Lower leg skin (tissue), 4 donors: ENCODE results near the gene TGFA. TPM values are rescaled to one million over a fixed set of nuclear protein-coding genes. Genes with fewer than 3 reads are reported as not detected.

Source experiments
- DNase-seq, 2 donors: peaks; one replicate each; pipeline ENCODE4 v3.0.0-alpha.2; 2019; ENCODE audit warnings: low spot score in 2 of 2
- H3K4me3 ChIP-seq: fragments of 200-600 bp; sonication (generic); 2 replicates; pipeline ENCODE4 v1.5.1; 2017; ENCODE audit warnings: mild to moderate bottlenecking, low read depth; ENCODE audit not compliant: poor library complexity, severe bottlenecking
- POLR2A ChIP-seq, 2 donors: fragments of 450-650 bp; IDR thresholded peaks; one replicate each; pipeline ENCODE4 v1.6.1; 2016 to 2017; ENCODE audit warnings: antibody characterized with exemption in 2 of 2, mild to moderate bottlenecking in 1 of 2, moderate library complexity in 1 of 2
- WGBS, 2 donors: methylation state at CpG; one replicate each; pipeline ENCODE4 v1.1.5; 2018; 5-methylcytosine and 5-hydroxymethylcytosine counted together
- intact Hi-C: fragments of 100-400 bp; cut with DNase I; formaldehyde crosslinking; loops from one replicate; pipeline ENCODE4 v1.15.0; 2023; ENCODE audit warnings: low total_unique reads
- total RNA-seq, 4 donors: library from RNA; depleted of rRNA; stranded (reverse); fragments of >200 nt; gene quantifications; one replicate each; pipeline ENCODE4 v1.1.0, GENCODE V29; 2016
- TF ChIP-seq, protein P1 (sequence below), 3 donors: fragments of 450-650 bp; IDR thresholded peaks; one replicate each; pipeline ENCODE4 v1.5.1; 2016; ENCODE audit warnings: antibody characterized with exemption in 3 of 3, mild to moderate bottlenecking in 3 of 3, moderate library complexity in 2 of 3

TGFA gene
- total RNA-seq, 4 donors from 2014 or later, result 56.5 to 78.3 (median 65.0) TPM

- DNase-seq, result no peak
- no peak overlapping the region for H3K4me3 ChIP-seq
- no peak for TF ChIP-seq POLR2A (IDR thresholded peaks at IDR 0.05)
- TF ChIP-seq, protein P1, sequence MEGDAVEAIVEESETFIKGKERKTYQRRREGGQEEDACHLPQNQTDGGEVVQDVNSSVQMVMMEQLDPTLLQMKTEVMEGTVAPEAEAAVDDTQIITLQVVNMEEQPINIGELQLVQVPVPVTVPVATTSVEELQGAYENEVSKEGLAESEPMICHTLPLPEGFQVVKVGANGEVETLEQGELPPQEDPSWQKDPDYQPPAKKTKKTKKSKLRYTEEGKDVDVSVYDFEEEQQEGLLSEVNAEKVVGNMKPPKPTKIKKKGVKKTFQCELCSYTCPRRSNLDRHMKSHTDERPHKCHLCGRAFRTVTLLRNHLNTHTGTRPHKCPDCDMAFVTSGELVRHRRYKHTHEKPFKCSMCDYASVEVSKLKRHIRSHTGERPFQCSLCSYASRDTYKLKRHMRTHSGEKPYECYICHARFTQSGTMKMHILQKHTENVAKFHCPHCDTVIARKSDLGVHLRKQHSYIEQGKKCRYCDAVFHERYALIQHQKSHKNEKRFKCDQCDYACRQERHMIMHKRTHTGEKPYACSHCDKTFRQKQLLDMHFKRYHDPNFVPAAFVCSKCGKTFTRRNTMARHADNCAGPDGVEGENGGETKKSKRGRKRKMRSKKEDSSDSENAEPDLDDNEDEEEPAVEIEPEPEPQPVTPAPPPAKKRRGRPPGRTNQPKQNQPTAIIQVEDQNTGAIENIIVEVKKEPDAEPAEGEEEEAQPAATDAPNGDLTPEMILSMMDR (IDR thresholded peaks at IDR 0.05), result no peak
- intact Hi-C loops, result loop anchor here (5.0 kb wide), 1 partner anchor 1406 kb away; no protein-coding TSS in a partner anchor
- 63 to 71% methylated on average over 7 of the region's 7 CpGs for WGBS, 2 donors
Measured at GRCh38 chr2:70551167-70551566, 2.5 kb downstream of the TGFA start.

DNA sequence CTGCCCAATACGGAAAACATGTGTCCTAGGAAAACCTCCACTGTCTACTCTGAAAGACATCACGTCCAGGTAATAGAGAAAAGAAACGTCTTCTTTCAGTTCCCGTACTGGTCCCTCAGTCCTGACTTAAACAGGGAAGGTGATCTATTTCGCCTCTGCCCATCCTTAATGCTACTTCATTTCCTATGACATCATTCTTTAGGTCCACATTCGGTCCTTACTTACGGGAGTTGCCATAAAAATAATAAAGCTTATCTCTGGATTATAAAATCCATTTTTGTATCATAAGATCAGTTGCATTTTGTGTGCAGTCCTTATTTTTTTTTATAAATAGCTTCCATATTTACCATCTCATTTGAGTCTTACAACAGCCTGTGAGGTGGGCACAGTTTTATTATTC lies 3.7 kb downstream of the TGFA start:
- no peak for TF ChIP-seq POLR2A (IDR thresholded peaks at IDR 0.05)
- TF ChIP-seq, protein P1 (IDR thresholded peaks at IDR 0.05), result no peak
- 91% methylated on average over 7 of the region's 7 CpGs for WGBS, 2 donors
- H3K4me3 ChIP-seq, result no peak overlapping the region
- intact Hi-C loops, result loop anchor here (5.0 kb wide), 2 partner anchors 1028 to 1407 kb away; no protein-coding TSS in a partner anchor
- no peak for DNase-seq

DNA sequence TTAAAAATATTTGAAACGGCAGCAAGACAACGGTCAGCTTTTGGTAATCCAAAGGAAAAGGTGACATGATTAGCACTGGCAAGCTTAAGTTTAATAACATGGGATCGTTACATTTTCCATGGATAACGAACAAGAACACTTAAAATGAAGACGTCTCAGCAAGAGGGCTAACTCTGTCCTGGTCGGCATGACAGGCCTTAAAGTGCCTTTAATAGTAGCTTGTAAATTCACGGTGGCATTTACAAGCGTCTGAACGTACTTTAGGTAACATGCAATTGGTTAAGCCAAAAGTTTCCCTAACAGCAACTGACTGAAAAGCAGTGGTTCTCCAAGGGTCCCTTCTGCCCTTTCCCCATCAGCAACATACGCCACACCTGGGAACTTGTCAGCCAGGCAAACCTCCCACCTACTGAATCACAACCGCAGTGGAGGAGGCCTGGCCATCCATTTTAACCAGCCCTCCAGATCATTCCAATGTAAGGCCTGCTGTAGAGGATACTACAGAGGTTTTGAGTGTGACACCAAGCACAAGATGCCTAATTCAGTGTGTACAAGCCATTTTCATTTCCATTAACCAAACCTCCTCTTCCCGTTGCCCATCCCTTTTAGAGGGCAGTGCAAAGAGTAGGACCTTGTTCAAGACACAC lies 4.4 kb downstream of the TGFA start:
- no peak for DNase-seq
- H3K4me3 ChIP-seq, result no peak overlapping the region
- 76 to 84% methylated on average over 12 of the region's 12 CpGs for WGBS, 2 donors
- no peak for TF ChIP-seq POLR2A (IDR thresholded peaks at IDR 0.05)
- TF ChIP-seq, protein P1 (IDR thresholded peaks at IDR 0.05), result no peak
- intact Hi-C loops, result loop anchor here (5.0 kb wide), 1 partner anchor 1027 kb away; no protein-coding TSS in a partner anchor

DNA sequence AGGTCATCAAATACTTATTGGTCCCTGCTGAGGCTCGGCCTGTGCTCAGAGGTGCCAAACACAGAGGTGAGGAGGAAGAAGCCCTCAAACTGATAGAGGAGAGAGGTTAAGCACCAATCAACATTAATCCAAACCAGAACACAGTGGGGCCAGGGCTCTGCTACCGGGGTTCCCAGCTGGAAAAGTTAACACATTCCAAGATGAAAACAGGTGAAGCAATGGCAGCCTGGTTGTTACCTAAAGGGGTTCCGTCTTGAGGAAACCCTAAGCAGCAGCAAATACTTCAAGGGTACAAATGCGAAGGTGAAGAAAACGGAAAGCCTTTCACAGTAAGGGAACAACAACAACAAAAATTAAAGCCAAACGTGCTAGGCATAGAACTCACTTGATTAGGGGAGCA lies 5.4 kb downstream of the TGFA start:
- no peak overlapping the region for H3K4me3 ChIP-seq
- WGBS, 2 donors, result 67 to 76% methylated on average over 6 of the region's 6 CpGs
- no peak for DNase-seq
- intact Hi-C loops, result loop anchor here (5.0 kb wide), 1 partner anchor 1026 kb away; no protein-coding TSS in a partner anchor
- TF ChIP-seq POLR2A (IDR thresholded peaks at IDR 0.05), result no peak
- TF ChIP-seq, protein P1 (IDR thresholded peaks at IDR 0.05), result no peak

- no peak for DNase-seq
- intact Hi-C loops, result loop anchor here (5.0 kb wide), 1 partner anchor 1025 kb away; no protein-coding TSS in a partner anchor
- no peak for TF ChIP-seq POLR2A (IDR thresholded peaks at IDR 0.05)
- TF ChIP-seq, protein P1 (IDR thresholded peaks at IDR 0.05), result no peak
- H3K4me3 ChIP-seq, result no peak overlapping the region
- 84 to 91% methylated on average over 3 of the region's 3 CpGs for WGBS, 2 donors
Measured at GRCh38 chr2:70546885-70547284, 6.7 kb downstream of the TGFA start.
